OCI-LY3 (cell line): ENCODE results near the gene KCNQ1.

Source experiments
- H2AFZ ChIP-seq: fragments of 200-600, 300-600 bp; shearing (Covaris generic); 2 replicates; pipeline ENCODE4 v1.6.0; 2014; ENCODE audit warnings: antibody characterized with exemption, low read depth, low read length
- H3K27ac ChIP-seq: fragments of 200-600, 300-600 bp; sonication (generic); 2 replicates; pipeline ENCODE4 v1.5.1; 2014; ENCODE audit warnings: mild to moderate bottlenecking, low read length, moderate library complexity, mixed read lengths
- H3K27me3 ChIP-seq: fragments of 200-600, 300-600 bp; sonication (generic); 2 replicates; pipeline ENCODE4 v1.6.1; 2014; ENCODE audit warnings: low read depth, low read length, mixed read lengths
- H3K36me3 ChIP-seq: fragments of 200-600, 300-600 bp; sonication (generic); replicated peaks from 2 replicates; pipeline ENCODE3; 2014; ENCODE audit warnings: low read depth, low read length, mixed read lengths
- H3K4me1 ChIP-seq: fragments of 300-600, 200-600 bp; sonication (generic); 2 replicates; pipeline ENCODE4 v1.6.1; 2014; ENCODE audit warnings: low read length, mixed read lengths
- H3K4me2 ChIP-seq: fragments of 200-600, 300-600 bp; sonication (generic); 2 replicates; pipeline ENCODE4 v1.6.1; 2014; ENCODE audit warnings: low read length, mixed read lengths
- H3K4me3 ChIP-seq: fragments of 300-600, 200-600 bp; sonication (generic); 2 replicates; pipeline ENCODE4 v1.5.1; 2014; ENCODE audit warnings: antibody characterized with exemption, mild to moderate bottlenecking, low read length, moderate library complexity
- H3K79me2 ChIP-seq: fragments of 300-600, 200-600 bp; shearing (Covaris generic); 2 replicates; pipeline ENCODE4 v1.6.1; 2014; ENCODE audit warnings: mild to moderate bottlenecking, low read length, mixed read lengths
- H3K9ac ChIP-seq: fragments of 300-600, 200-600 bp; shearing (Covaris generic); 2 replicates; pipeline ENCODE4 v1.6.0; 2014; ENCODE audit warnings: mild to moderate bottlenecking, low read length, moderate library complexity
- H3K9me3 ChIP-seq: fragments of 200-600, 300-600 bp; shearing (Covaris generic); 2 replicates; pipeline ENCODE4 v1.6.1; 2014; ENCODE audit warnings: low read length, mixed read lengths; ENCODE audit not compliant: insufficient read depth
- H4K20me1 ChIP-seq: fragments of 200-600, 300-600 bp; sonication (generic); 2 replicates; pipeline ENCODE4 v1.6.1; 2016; ENCODE audit warnings: low read length, mixed read lengths; ENCODE audit not compliant: insufficient read depth
- CTCF ChIP-seq: fragments of 200-600, 300-600 bp; sonication (generic); IDR thresholded peaks from 2 replicates; pipeline ENCODE4 v1.5.1; 2014; ENCODE audit warnings: antibody characterized with exemption, low read length, low read depth
- EZH2phosphoT487 ChIP-seq: fragments of 200-600 bp; shearing (Covaris generic); IDR thresholded peaks from 2 replicates; pipeline ENCODE4 v1.6.1; 2018; ENCODE audit warnings: antibody characterized with exemption, mixed run types, low read depth

The KCNQ1 gene

GRCh38 chr11:2509481-2510001, 64.7 kb downstream of the KCNQ1 start:
- Histone ChIP-seq H3K9me3 (no peaks in the 10 kb centered on the region), H3K79me2 (no peaks in the 10 kb centered on the region), H2AFZ (no peak overlapping the region), H3K9ac (no peak overlapping the region), H3K4me1 (no peaks in the 10 kb centered on the region), H3K27me3 (peaks cover 18% of the 10 kb centered on the region), H3K36me3 (no peaks in the 10 kb centered on the region), H3K27ac (no peak overlapping the region), H3K4me2 (no peak overlapping the region), H4K20me1 (no peaks in the 10 kb centered on the region), H3K4me3 (no peak overlapping the region)
- TF ChIP-seq EZH2phosphoT487 (no peak), CTCF (no peak)

- Histone ChIP-seq H3K36me3 (no peaks in the 10 kb centered on the region), H3K27ac (no peak overlapping the region), H4K20me1 (no peaks in the 10 kb centered on the region), H3K27me3 (peaks cover 11% of the 10 kb centered on the region), H3K9me3 (no peaks in the 10 kb centered on the region), H3K4me1 (no peaks in the 10 kb centered on the region), H3K9ac (no peak overlapping the region), H2AFZ (no peak overlapping the region), H3K79me2 (no peaks in the 10 kb centered on the region), H3K4me2 (no peak overlapping the region), H3K4me3 (no peak overlapping the region)
- no peak for TF ChIP-seq EZH2phosphoT487
- no peak for TF ChIP-seq CTCF
These were observed 66.0 kb downstream of the KCNQ1 start for GRCh38 chr11:2510626-2511402.

- Histone ChIP-seq H3K4me2 (no peak overlapping the region), H3K36me3 (no peaks in the 10 kb centered on the region), H3K4me1 (no peaks in the 10 kb centered on the region), H3K27ac (no peak overlapping the region), H3K9me3 (no peaks in the 10 kb centered on the region), H2AFZ (no peak overlapping the region), H4K20me1 (no peaks in the 10 kb centered on the region), H3K79me2 (no peaks in the 10 kb centered on the region), H3K27me3 (peaks cover 3% of the 10 kb centered on the region), H3K9ac (no peak overlapping the region), H3K4me3 (no peak overlapping the region)
- TF ChIP-seq EZH2phosphoT487, result no peak
- no peak for TF ChIP-seq CTCF
These were observed 66.9 kb downstream of the KCNQ1 start for GRCh38 chr11:2511421-2512369.
